ENCODE results near the gene SLC9C1.

DNA sequence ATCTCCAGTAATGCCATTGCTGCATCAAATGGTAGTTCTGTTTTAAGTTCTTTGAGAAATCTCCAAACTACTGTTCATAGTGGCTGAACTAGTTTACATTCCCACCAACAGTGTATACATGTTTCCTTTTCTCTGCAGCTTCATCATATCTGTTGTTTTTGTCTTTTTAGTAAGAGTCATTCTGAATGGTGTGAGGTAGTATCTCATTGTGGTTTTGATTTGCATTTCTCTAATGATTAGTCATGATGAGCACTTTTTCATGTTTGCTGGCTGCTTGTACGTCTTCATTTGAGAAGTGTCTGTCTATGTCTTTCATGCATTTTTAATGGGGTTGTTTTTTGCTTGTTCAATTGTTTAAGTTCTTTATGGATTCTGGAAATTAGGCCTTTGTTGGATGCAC lies 150.8 kb downstream of the SLC9C1 start:
- TF ChIP-seq, protein P1, sequence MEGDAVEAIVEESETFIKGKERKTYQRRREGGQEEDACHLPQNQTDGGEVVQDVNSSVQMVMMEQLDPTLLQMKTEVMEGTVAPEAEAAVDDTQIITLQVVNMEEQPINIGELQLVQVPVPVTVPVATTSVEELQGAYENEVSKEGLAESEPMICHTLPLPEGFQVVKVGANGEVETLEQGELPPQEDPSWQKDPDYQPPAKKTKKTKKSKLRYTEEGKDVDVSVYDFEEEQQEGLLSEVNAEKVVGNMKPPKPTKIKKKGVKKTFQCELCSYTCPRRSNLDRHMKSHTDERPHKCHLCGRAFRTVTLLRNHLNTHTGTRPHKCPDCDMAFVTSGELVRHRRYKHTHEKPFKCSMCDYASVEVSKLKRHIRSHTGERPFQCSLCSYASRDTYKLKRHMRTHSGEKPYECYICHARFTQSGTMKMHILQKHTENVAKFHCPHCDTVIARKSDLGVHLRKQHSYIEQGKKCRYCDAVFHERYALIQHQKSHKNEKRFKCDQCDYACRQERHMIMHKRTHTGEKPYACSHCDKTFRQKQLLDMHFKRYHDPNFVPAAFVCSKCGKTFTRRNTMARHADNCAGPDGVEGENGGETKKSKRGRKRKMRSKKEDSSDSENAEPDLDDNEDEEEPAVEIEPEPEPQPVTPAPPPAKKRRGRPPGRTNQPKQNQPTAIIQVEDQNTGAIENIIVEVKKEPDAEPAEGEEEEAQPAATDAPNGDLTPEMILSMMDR (optimal IDR thresholded peaks at IDR 0.05 in 1 of 3, IDR thresholded peaks at IDR 0.05 in 1 of 3, conservative IDR thresholded peaks at IDR 0.05 in 1 of 3; ENCODE audit: extremely low read depth in 1 of 3, insufficient read depth in 2 of 3, low read length in 3 of 3): no peak
- TF ChIP-seq EZH2 (IDR thresholded peaks at IDR 0.05; ENCODE audit: low read length): no peak

Data from keratinocyte (primary cell).